ENCODE measurements around the gene VENTX.

- no peak for TF ChIP-seq ZBTB33 (IDR thresholded peaks at IDR 0.05; ENCODE audit: extremely low read depth, insufficient replicate concordance, low read length)
- TF ChIP-seq EZH2 (IDR thresholded peaks at IDR 0.05) = no peak
- no peak for TF ChIP-seq JUND (IDR thresholded peaks at IDR 0.05)
- TF ChIP-seq REST (IDR thresholded peaks at IDR 0.05; ENCODE audit: low read depth) = no peak
- TF ChIP-seq CTCF (IDR thresholded peaks at IDR 0.05 in 2 of 3, conservative IDR thresholded peaks at IDR 0.05 in 1 of 3; ENCODE audit: borderline replicate concordance in 1 of 3, insufficient read depth in 1 of 3, low read depth in 2 of 3, low read length in 2 of 3) = no peak
- no peak for TF ChIP-seq MAX (IDR thresholded peaks at IDR 0.05)
- TF ChIP-seq CEBPB (IDR thresholded peaks at IDR 0.05; ENCODE audit: low read depth) = no peak
- no peak for TF ChIP-seq CBX3 (IDR thresholded peaks at IDR 0.05; ENCODE audit: low read depth)
- no peak for TF ChIP-seq POLR2AphosphoS5 (IDR thresholded peaks at IDR 0.05; ENCODE audit: low read depth, low read length)
- TF ChIP-seq POLR2A (IDR thresholded peaks at IDR 0.05; ENCODE audit: borderline replicate concordance, extremely low read depth, insufficient read depth, insufficient read length) = no peak
- no peak for TF ChIP-seq SP1 (IDR thresholded peaks at IDR 0.05; ENCODE audit: low read depth)
- no peak for TF ChIP-seq EGR1 (IDR thresholded peaks at IDR 0.05; ENCODE audit: low read depth)
- TF ChIP-seq ZNF274 (IDR thresholded peaks at IDR 0.05; ENCODE audit: low read depth, low read length) = no peak
- TF ChIP-seq ELF1 (IDR thresholded peaks at IDR 0.05; ENCODE audit: borderline replicate concordance, low read depth) = no peak
Observed at GRCh38 chr10:133225707-133226191, 11.9 kb upstream of the VENTX start.

Measured in HCT116 (cell line).